Activated T-cell treated with anti-CD3 and anti-CD28 coated beads for 1 hour (primary cell): ENCODE results near the gene OAS2.

ENCODE experiments used
- DNase-seq: peaks from one replicate; pipeline ENCODE4 v3.0.0-alpha.2; 2020; ENCODE audit warnings: low read depth

Gene OAS2

DNA sequence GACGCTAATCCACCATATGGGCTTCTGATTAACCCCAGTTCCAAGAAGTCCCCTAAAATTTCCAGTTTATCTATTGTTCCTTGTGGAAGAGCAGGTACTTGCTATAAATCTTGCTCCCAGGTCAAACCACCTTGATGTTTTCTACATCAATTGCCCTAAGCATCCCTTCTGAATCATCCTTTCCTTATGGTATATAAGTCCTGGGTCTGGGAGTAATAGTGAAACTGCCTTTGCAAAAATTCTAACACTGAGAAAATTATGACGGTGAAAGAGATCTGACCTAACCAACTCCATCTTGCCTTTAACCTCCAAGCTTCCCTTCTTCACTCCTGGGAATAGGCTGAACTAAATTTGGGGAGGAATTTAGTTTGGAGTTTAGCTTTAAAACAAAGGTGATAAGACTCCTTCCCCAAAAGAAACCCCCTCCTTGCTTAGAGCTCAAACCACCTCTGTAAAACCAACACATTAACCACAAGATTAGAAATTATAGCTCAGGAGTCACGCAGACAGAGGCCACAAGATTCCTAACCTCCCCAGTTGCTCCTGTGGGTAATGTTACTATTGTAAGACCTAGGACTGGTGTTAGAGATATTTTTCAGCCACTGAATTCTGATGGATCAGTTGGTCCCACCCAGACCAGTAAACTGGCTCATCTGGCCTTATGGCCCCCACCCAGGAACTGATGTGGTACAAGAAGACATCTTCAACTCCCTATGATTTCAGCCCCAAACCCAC lies 44.4 kb downstream of the OAS2 start:
- no peak for DNase-seq

GRCh38 chr12:113027726-113028125 lies 49.4 kb downstream of the OAS2 start:
- DNase-seq = no peak

DNA sequence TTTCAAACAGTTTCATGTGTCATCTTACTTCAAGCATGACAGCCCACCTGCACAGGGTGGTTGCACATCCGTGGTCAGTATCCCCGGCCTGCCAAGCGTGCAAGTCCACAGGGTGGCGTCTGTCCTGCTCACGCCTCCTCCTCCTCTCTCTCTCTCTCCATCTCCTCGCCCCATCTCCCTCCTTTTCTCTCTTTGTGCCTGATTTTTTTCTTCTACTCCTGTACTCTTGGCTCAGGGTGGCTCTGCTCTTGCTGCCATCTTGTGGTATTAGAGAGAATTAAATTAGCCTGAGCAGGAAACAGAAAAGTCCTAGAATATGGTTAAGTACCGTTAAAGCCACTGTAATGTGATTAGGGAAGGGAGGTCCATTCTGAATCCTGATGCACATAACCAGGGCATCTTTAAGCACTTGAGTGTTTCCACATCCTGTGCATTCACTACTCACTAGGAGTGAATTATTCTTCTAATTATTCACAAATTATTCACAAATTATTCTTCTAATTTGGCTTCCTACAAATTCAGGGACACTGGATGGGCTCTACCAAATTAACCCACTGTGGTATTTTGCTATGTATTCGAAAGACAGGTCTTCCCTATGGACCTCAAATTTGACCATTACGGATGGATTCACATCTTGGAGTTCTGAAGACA lies 52.7 kb downstream of the OAS2 start:
- no peak for DNase-seq

DNA sequence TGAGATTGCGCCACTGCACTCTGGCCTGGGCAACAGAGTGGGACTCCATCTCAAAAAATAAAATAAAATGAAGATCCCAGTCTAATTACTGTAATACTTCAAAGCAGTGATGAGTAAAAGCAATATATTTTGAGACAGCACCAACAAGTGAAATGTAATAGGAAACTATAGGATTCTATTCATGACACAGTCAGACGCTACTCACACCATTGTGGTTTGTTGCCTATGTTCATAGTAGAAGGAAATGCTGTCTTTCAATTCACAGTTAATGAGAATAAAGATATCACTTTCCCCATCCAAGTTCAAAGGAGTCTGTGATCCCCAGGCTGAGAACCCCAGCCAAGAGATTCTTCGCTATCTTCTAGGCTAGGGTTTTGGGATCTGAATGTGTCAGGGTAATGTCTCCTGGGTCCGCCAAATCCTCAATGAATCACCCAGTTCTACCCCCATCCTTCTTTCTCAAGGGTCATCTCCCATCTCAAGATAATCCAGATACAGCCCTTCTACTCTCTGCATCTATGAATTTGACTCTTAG lies 61.7 kb downstream of the OAS2 start:
- no peak for DNase-seq

DNA sequence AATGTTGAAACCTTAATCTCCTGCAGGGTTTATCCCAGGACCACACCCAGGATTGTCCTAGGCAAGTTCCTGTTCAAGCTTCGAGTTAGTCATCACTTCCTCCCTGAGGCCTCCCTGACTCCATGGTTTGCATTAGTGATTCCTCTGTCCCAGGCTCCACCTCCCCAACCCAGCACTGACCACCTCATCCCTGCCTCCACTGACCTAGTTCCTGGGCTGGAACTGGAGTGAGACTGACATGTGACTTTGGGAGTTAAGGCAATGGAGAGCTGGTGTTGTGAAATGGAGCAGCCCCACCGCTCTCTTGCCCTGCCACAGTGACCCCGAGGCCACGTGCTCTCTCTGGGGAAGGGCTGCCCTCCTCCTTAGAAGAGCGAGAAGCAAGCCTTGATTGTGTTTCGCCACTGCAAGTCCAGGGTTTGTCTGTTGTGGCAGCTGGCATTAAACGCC lies 62.4 kb downstream of the OAS2 start:
- DNase-seq = no peak

GRCh38 chr12:113041560-113041959 lies 63.2 kb downstream of the OAS2 start:
- no peak for DNase-seq

DNA sequence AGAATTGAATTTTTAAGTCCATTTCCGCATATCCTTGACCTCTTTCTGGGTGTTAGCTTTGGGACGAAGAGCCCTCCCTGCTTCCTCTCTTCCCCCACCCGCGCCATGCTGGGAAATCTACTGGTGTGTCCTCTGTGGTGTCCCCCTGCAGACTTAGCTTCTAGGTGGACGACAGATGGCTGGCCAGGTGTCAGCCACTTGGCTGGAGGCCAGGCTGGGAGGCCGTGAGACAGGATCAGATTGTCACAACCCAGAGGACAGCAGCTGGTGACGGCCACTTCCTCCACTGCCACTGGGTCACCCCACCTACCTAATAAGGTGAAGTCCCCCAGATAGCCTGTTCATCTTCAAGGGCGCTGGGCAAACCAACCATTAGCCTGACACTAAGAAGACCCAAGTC lies 64.9 kb downstream of the OAS2 start:
- DNase-seq = no peak

DNA sequence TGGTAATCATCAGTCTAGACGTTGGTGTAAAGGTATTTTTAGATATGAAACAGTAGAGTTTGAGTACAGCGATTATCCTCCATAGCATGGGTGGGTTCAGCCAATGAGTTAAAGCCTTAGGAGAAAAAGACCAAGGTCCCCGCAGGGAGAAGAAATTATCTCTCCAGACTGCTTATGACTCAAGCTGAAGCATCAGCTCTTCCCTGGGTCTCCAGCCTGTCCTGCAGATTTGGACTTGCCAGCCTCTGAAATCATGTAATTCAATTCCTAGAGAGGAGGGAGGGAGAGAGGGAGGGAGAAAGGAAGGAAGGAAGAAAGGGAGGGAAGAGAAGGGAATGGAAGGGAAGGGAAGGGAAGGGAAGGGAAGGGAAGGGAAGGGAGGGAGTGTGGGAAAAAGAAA lies 66.2 kb downstream of the OAS2 start:
- no peak for DNase-seq

DNA sequence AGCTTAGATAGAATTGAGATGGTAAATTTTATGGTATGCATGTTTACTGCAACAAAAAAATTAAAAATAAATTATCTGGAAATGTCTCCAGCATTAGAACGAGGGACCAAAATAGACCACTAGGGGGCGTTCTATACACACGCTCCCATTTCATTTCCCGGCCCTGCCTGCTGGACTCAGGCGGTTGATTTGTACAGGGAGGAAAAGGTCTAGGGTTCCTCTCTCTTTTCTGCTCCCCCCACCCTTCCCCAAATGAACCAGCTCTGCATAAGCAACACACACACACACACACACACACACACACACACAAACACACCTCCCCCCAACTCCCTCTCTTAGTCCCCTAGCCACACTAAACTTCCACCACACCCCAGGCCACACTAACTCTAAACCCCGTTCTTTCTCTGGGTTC lies 70.4 kb downstream of the OAS2 start:
- peak; percentile 36 for DNase-seq

DNA sequence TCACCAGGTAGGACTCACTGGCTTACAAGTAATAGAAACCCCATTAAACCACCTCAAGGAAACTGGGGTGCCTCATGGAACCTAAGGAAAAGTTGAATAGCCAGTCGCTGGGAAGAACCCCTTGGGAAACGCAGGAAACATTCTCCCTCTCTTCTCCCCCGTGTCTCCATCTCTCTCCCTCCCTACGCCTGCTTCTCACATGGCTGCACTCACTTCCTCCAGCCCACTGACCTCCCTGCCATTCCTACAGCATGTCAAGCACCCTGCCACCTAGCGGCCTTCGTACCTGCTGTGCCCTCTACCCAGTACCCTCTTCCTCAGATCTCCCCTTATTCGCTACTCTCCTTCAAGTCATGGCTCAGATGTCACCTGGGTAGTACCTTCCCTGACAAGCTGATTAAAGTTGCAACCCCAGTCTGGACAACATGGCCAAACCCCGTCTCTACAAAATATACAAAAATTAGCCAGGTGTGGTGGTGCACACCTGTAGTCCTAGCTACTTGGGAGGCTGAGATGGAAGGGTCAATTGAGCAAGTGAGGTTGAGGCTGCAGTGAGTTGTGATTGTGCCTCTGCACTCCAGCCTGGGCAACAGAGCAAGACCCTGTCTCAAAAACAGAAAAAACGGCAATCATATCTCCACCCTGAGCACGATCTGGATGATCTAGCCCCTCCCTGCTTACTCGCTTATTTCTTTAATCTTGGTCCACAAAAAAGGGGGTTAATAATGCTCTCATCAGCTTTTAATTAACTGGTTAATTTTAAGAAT lies 71.8 kb downstream of the OAS2 start:
- no peak for DNase-seq

- no peak for DNase-seq
Measured at GRCh38 chr12:113050795-113051194, 72.5 kb downstream of the OAS2 start.

DNA sequence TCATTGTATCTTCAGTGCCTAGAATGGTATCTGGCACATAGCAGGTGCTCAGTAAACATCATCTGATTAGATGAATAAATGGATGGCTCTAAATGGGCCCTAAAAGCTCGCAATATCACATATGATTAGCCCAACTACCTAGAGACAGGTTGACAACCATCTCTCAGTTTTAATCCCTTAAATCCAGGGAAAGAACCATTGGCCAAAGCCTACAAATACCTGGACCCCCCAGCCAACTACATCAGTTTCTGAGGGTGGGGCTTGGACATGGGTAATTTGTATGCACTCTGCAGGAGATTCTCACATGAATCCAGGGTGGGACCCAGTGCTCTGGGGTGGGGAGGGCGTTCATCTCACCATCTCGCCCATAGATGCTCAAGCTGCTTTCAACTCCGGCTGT lies 73.4 kb downstream of the OAS2 start:
- DNase-seq = no peak

DNA sequence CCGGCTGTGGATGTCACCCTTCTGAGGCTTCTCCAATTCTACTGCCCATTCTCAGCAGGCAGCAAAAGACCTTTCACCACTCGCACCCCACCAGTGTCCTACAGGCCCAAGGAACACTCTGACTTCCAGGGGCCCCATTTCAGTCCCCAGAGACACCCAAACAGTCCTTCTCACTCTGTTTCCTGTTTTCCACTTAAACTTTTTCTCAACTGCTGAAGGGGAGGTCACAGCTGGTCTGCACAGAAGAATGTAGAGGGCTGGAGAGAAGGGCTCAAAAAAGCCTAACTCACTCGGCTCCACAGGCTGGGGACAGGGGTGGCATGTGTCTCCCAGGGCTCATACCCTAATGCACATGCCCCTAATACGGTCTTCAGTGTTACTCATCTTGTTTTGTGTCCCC lies 74.0 kb downstream of the OAS2 start:
- DNase-seq = no peak

GRCh38 chr12:113054948-113055486 lies 76.7 kb downstream of the OAS2 start:
- no peak for DNase-seq

- DNase-seq = no peak
Measured at GRCh38 chr12:113055594-113056380, 77.5 kb downstream of the OAS2 start.

DNA sequence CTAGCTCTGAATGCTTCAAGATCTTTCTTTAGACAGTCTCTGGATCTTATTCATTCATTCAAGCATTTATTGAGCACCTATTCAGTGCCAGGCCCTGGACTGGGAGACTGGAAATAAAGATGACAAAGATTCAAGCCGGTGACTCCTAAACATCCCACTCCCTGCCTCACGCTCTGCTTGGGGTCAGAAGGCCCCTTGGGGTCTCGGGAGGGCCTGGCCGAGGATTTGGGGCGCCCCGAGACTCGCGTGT lies 78.0 kb downstream of the OAS2 start:
- no peak for DNase-seq

- DNase-seq = peak; percentile 31
Measured at GRCh38 chr12:113056631-113057488, 78.5 kb downstream of the OAS2 start, which contains the start of gene DTX1. Gene DTX1 (plus strand): TSS chr12:113056730. CDS start chr12:113058193, 1,463 bp downstream.

DNA sequence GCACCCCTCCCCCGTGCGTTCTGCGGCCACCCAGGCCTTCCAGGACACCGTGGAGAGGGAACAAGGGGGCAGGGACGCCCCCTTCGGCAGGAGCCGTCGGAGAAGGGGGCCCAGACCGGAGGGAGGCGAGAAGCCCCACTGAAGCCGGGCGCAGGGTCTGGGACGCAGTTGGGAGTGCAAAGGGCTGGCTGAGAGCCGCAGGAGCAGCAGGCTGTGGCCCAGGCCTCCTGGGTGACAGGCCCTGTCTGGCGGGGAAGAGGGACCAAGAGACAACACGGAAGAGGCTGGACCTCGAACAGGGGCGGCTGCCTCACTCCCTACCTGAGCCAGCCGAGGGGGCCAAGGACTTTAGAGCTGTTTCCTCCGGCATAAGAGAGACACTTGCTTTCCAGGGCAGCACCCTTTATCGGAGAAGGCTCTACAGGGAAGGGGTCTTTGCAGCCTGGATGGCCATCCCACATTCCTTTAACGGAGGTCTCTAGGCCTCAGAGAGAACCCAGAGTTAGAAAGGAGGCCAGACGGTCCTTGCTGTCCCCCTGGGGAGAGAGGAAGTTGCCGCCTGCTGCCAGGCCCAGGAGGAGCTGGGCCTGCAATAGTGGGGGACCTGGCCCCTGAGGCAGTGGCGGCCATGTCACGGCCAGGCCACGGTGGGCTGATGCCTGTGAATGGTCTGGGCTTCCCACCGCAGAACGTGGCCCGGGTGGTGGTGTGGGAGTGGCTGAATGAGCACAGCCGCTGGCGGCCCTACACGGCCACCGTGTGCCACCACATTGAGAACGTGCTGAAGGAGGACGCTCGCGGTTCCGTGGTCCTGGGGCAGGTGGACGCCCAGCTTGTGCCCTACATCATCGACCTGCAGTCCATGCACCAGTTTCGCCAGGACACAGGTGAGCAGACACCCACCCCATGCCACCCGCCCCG lies 79.5 kb downstream of the OAS2 start:
- DNase-seq = no peak

DNA sequence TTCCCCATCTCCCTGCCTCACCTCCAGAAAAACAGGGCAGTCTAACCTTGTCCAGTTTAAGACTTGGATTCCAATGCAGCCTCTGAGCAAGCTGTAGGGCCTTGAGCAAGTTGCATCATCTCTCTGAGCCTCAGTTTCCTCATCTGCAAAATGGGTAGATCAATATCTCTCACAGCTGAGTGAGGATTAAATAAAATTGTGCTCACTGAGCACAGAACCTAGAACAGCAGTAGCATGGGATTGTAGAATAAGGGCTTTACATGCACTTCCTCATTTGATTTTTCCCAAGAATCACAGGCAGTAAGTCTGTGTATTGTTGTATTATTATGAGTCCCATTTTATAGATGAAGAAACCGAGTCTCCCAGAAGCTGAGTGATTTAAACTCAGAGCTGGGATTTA lies 80.2 kb downstream of the OAS2 start:
- no peak for DNase-seq

- DNase-seq = no peak
Measured at GRCh38 chr12:113059071-113059595, 80.8 kb downstream of the OAS2 start.
